ENCODE measurements around the gene OR52L1.
"Not testable (repeated sequence)": the region's sequence is repeated elsewhere in the genome, so short reads cannot be mapped to it uniquely, and the experiment has no call there.

The OR52L1 gene

DNA sequence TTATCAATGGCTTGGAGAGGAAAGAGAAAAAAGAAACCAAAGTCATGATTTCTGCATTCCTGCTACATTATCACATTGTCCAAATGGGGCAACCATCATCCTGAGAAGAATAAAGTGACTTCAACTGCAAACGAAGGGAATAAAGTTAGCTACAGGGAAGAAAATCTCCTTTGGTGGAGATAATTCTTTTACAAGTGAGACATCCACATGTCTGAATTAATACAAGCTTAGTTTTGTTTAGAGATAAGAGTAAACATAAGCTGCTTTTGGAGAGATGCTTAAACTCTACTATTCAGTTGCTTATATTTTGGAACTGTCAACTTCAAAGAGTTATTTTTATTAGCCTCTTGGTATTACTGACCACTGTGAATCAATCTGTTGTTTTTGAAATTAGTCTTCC, at the start of gene OR52L1:
Gene OR52L1, minus strand, starts transcription at position 101 of the 400 bp plus-strand sequence. Its CDS starts 55 bp downstream, at position 46.
- DNase-seq (ENCODE audit: extremely low spot score, insufficient read length, low read depth) = no peak
- FAIRE-seq = no peak

GRCh38 chr11:6030708-6031405, 44.1 kb upstream of the OR52L1 start, which contains the start of gene OR56A1:
OR56A1 (minus strand) TSS chr11:6030758; CDS start chr11:6027692, 3,066 bp downstream.
- DNase-seq (ENCODE audit: extremely low spot score, insufficient read length, low read depth) = no peak
- no peak for FAIRE-seq

DNA sequence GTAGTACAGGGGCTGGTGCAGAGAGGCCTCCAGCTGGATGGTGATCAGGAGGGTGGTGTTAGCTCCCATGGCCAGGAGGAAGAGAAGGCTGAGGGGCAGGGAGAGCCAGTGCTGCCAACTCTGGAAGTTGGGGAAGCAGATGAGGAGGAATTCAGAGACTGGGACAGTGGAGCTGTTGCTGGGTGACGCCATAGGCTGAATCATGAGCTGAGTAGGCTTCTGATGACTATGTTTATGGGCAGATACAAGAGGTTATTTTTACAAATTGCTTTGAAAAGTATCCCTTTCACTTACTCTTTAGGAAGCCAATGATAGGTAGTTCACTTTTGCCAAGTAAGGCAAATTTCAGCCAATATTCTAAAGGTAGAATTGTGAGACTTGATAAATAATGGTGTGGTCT, 40.7 kb upstream of the OR52L1 start:
- FAIRE-seq (no peak), DNase-seq (ENCODE audit: extremely low spot score, insufficient read length, low read depth) (no peak)

GRCh38 chr11:6025056-6025455, 38.3 kb upstream of the OR52L1 start:
- DNase-seq (ENCODE audit: extremely low spot score, insufficient read length, low read depth) = no peak
- FAIRE-seq = no peak

- DNase-seq (ENCODE audit: extremely low spot score, insufficient read length, low read depth) = no peak
- peak; percentile 73 for FAIRE-seq
Measured at GRCh38 chr11:6022956-6023355, 36.2 kb upstream of the OR52L1 start.

DNA sequence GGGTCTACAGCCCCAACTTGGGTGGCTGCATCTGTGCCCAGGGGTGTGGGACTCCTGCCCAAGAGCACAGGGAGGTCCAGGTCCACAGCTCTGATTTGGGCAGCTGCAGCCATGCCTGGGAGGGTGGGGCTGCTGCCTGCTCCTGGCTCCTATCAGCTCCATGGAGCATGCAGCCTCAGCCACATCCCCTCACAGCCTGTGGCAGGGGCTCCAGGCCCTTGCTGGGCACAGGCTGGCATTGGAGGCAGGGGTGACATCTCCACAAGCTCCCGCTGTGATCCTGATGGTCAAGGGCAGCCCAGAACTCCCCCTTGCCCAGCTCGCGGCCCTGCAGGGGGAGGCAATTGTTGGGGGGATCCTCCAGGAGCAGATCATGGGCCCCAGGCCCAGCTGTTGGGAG, 26.3 kb upstream of the OR52L1 start:
- DNase-seq (ENCODE audit: extremely low spot score, insufficient read length, low read depth) (no peak), FAIRE-seq (no peak)

DNA sequence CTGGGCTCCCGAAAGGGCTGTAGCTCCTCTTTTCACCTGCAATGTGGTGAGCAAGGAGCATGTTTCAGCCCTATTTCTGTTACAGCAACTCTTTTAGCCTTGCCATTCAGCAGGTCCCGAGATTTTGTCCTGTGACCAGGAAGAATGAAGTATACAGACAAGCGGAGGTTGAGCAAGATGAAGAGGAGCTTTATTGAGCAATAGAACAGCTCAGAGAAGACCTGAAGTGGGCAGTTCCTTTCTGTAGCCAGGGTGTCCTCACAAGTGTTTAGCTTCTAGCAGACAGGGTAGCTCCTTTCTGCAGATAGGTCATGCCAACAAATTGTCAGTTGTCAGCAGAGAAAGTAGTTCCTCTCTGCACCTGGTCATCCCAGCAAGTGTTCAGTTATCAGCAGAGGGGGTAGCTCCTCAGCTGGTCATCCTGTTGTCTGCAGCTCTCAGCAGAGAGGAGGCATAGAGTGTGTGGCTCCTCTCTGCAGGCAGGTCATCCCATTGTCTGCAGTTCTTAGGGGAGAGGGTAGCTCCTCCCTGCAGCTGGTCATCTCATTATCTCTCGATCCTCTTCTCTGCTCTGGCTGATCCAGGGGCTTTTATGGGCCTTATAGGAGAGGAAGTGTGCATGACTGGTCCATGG, 25.4 kb upstream of the OR52L1 start:
- DNase-seq (ENCODE audit: extremely low spot score, insufficient read length, low read depth) (no peak), FAIRE-seq (no peak)

DNA sequence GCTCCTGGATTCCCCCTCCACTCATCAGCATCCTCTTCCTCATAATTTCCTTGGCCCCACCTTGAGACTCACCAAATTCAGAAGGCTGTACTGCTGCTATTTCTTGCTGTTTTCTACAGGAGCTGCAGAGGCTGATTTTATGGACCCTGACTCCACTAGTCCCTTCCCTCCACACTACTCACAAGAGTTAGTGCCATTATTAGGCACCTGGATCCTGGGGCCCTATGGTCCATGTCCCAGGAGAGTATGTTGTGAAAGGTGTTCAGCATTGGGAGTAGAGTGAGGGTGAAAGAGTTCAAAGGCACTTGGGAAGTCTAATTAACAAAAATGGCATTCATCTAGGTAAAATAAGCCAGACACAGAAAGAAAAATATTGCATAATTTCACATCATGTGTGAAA, 20.1 kb upstream of the OR52L1 start, which contains the start of gene OR56A4:
Gene OR56A4, minus strand, starts transcription at position 101 of the 400 bp plus-strand sequence. CDS start 3,954 bp downstream, outside the sequence.
- no peak for DNase-seq (ENCODE audit: extremely low spot score, insufficient read length, low read depth)
- no peak for FAIRE-seq

DNA sequence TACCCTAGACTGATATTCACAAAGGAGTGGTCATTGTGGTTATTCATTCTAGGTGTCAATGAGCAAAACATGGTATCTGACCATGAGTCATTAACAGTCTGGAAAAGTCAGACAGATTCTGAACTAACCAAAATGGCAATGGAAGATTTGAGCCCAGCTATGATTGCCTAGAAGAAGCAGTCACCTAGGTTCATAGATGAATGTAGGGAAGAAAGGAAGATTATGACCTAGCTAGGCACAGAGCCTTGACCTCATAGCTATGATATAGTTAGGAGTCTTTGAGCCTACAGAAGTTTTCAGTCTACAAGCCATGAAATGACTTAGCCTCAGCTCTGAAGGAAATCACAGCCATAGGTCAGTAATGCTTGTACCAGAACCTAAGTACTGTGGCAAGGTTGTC, 19.6 kb upstream of the OR52L1 start:
- FAIRE-seq = no peak
- DNase-seq (ENCODE audit: extremely low spot score, insufficient read length, low read depth) = no peak

DNA sequence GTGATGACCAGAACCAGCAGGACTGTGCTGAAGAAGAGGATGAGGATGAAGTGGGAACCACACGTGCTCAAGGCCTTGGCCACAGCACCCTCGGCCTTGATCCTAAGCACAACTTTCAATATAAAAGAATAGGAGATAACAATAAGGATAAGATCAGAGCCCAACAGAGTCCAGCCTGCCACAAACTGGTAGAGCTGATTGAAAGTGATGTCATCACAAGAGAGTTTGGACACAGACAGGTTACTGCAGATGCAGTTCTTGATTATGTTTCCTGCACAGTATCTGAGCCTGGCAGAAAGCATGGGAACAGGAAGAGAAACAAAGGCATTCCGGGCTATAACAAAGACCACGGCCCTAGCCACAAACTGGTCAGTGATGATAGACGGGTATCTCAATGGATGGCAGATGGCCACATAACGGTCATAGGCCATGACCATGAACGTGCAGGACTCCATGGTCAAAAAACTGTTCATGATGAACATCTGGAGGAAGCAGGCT, 15.5 kb upstream of the OR52L1 start:
- DNase-seq (ENCODE audit: extremely low spot score, insufficient read length, low read depth) (no peak), FAIRE-seq (no peak)

GRCh38 chr11:5994791-5995190, 8.0 kb upstream of the OR52L1 start:
- FAIRE-seq (no peak), DNase-seq (ENCODE audit: extremely low spot score, insufficient read length, low read depth) (no peak)

GRCh38 chr11:5992604-5993251, 5.9 kb upstream of the OR52L1 start:
- FAIRE-seq (peak; percentile 54), DNase-seq (ENCODE audit: extremely low spot score, insufficient read length, low read depth) (peak; percentile 8)

DNA sequence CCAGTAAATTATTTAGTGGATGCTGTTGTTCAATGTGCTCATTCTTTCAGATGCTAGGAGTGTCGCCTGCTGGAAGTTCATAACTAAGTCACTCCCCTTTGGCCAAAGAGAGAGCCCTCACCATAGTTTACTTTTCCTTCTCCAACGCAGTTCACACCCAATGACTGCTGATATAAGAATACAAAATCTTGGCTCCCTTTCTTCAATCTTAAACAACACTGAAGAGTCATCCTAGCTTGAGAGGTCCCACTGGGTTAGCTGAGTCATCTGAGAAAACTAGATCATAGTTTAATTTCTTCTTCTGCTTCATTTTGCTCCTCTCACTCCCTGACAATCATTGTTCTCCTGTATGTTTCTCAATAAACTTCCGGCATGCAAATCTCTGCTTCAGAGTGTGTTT, 5.4 kb upstream of the OR52L1 start:
- FAIRE-seq (no peak), DNase-seq (ENCODE audit: extremely low spot score, insufficient read length, low read depth) (no peak)

DNA sequence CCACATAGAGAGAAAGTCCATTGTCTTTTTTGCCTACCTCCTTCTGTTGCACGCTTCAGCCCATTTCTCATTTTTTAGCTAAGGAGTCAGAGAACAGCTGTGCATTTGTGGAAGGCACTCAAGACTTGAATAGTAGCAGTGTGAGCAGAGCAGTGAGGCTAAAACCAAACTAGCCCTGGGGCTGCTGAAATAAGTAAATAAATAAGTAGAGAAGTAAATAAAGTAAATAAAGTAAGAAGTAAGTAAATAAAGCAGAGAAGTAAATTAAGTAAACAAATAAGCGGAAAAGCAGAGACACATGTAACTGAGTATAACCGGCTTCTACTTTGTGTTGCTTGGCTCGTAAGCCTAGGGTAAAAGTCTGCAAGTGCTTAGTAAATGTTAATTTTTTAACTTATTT, 2.4 kb upstream of the OR52L1 start:
- DNase-seq (ENCODE audit: extremely low spot score, insufficient read length, low read depth) (no peak), FAIRE-seq (no peak)

- FAIRE-seq (no peak), DNase-seq (ENCODE audit: extremely low spot score, insufficient read length, low read depth) (no peak)
Measured at GRCh38 chr11:5983443-5983842, 3.3 kb downstream of the OR52L1 start.

- DNase-seq (ENCODE audit: extremely low spot score, insufficient read length, low read depth) = no peak
- FAIRE-seq = no peak
Measured at GRCh38 chr11:5973530-5973929, 13.3 kb downstream of the OR52L1 start.

DNA sequence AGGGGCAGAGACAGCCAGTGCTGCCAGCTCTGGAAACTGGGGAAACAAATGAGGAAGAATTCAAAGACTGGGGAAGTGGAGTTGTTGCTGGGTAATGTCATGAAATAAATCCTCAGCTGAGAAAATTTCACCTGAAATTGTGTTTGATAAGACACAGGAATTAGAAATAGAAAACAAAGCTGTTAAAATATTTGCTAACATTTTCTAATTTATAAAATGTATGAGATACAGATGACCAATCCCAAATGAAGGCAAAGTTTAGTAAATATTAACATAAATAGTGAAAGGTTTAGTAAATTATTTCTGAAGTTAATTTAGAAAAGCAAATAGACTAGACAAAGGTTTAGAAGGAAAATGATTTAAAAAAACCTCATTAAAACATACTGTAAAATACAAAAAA, 18.4 kb downstream of the OR52L1 start, which contains the start of gene OR56A5:
Gene OR56A5, minus strand, starts transcription at position 101 of the 400 bp plus-strand sequence. Its CDS starts 0 bp downstream, at position 101.
- no peak for FAIRE-seq
- DNase-seq (ENCODE audit: extremely low spot score, insufficient read length, low read depth) = no peak

GRCh38 chr11:5967708-5968107, 19.1 kb downstream of the OR52L1 start:
- DNase-seq (ENCODE audit: extremely low spot score, insufficient read length, low read depth) (no peak), FAIRE-seq (no peak)

DNA sequence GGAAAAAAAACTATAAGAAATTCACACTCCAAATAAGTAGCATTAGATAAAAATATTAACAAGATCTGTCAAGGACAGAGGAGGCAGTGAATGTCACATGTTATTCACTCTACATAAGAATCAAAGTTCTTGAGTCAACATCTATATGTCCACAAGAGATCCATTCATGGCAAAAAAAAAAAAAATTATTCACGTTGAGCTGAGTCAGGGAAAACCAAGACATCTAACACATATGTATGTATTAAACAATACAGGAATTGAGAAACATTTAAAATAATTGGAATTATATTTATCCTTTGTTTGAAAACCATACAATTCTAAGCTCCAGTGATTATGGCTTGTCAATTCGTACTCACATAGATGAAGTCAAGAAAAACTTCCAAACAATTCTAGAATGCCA, 19.8 kb downstream of the OR52L1 start:
- no peak for FAIRE-seq
- no peak for DNase-seq (ENCODE audit: extremely low spot score, insufficient read length, low read depth)

- not testable (repeated sequence) for FAIRE-seq; DNase-seq (ENCODE audit: extremely low spot score, insufficient read length, low read depth)
Measured at GRCh38 chr11:5960704-5961320, 26.0 kb downstream of the OR52L1 start.
